ENCODE results near the gene GJC1.

GRCh38 chr17:44779211-44780025 lies 50.7 kb downstream of the GJC1 start:
- TF ChIP-seq POLR2A (IDR thresholded peaks at IDR 0.05) (peak in 1 of 2 donors; percentile 28), CTCF (IDR thresholded peaks at IDR 0.05) (peak; percentile 81 to 94 (median 92))
